HG02571 (cell line): ENCODE results near the gene PRR3.

Experiments used
- ATAC-seq: cut with Tn5 transposase; IDR thresholded peaks from one replicate; pipeline ENCODE4 v1.9.1; 2021; ENCODE audit warnings: mild to moderate bottlenecking, moderate library complexity; ENCODE audit not compliant: unreplicated experiment

The PRR3 gene

DNA sequence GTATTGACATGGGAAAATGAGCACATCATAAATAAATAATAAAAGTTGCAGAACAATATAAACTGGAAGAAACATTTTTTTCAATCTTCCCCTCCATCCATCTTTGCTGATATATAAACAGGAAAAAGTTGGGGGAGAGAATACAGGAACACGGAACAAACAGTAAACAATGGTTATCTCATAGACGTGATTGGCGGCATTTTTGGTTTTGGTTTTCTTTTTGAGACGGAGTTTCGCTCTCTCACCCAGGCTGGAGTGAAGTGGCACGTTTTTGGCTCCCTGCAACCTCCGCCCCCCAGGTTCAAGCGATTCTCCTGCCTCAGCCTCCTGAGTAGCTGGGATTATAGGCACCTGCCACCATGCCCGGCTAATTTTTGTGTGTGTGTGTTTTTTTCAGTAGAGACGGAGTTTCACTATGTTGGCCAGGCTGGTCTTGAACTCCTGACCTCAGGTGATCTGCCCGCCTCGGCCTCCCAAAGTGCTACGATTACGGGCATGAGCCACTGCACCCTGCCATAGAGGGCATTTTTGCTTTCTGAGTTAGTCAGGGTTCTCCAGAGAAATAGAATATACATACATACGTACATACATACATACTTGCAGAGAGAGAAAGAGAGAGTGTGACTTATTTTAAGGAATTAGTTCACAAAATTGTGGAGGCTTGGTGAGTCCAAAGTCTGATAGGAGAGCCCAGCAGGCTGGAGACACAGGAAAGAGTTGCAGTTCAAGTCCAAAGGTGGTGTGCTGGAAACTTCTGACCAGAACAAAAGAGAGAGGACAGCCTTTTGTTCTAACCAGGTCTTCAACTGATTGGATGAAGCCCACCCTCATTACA lies 23.4 kb upstream of the PRR3 start:
- ATAC-seq = no peak

DNA sequence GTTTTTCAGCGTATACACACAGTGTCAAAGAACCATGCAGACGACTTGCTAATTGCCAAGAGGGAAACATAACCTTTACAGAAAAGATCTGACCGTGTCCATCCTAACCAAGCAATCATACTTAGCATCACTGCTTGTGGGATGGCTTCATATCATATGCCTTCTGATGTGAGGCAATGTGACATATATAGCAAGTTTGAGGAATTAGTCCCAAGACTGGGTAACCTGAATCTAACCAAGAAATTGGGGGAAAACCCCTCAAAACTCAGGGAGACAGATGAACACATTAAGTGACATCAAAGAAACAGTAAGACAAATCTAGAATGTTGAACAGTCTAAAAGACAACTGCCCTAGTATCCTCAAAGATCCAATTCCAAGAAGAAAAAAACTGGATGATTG lies 19.2 kb upstream of the PRR3 start:
- ATAC-seq = no peak

DNA sequence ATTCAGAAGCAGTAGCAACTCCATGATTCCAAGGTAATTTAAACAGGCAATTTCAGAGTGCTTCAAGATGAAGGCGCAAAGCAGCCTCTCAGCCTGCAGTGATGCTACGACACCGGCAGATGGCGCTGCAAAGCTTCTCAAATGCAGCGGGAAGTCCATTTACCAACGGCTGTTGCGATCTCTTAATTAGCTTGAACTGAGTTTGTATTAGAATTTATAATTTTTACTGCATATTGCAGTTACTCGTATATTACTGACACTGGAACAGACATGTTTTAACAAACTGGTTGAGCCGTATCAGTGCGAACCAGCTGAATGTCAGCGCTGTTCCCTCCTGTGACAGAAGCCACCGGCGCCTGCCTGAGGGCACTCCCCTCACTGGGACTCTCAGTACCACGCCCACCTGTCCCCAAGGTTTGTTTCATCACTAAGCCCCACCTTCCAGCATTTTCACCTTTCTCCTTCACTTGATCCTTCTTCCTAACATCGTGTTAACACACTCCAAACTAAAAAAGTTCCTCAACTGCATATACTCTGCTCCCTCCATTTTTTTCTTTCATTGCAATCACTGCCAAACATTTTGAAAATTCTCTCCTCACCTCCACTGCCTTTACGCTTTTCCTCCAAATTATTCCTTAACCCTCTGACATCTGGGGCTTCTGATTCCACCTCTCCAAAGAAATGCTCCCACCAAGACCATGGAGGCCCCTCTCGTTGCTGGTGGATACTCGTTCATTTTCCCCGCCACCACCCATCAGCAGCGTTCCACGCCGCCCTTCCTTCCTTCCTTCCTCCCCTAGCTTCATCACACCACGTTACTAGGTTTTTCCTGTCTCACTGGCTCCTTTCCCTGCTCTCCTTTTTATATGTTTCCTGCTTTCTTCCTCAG lies 15.3 kb upstream of the PRR3 start:
- ATAC-seq = no peak

DNA sequence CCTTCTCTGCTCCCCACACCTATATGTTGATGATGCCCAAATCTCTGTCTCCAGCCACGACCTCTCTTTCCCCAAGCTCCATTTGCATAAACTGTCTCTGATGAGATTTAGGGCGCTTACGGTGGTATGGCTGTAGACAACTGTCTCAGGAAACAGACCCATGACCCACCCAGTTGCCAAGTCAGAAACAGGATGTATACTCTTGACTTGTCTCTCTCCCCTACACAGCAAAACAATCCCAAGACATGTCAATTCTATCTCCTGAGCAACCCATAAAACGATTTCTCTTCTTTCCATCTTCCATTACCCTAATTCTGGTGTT lies 14.7 kb upstream of the PRR3 start:
- ATAC-seq = no peak

DNA sequence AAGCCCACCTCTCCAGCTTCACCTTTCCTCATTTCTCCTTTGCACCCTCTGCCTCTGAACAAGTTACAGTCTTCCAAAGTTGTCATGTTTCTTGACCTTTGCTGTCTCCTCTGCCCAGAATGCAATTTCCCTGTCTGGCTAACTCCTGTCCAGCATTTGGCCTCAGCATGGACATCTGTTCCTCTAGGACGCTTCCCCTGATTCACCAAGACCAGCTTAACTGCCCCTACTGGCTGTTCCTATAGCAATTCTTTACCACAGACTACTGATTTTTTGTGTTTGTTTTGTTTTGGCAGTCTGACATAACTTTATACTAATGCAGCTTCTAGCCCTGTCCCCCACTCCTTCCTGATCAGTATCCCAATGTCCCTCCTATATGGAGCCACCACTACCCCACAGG lies 14.2 kb upstream of the PRR3 start:
- no peak for ATAC-seq

DNA sequence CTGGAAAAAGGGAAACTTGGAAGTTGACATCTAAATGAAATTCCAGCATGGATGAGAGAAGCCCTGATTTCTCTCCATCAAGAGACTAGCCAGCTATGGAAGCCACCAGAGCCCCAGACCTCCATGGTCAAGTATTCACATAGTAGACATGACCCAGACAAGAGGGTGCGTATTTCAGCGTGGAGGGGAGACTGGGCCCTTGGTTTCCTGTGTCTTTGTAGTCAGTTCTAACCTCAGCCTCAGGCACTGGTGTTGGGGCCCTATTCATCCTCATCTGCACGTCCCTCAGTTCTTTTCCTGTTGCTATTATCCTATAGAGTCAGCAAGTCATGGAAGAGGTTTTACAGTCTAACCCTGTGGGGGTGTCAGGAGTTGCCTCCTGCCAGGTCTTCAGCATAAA lies 13.3 kb upstream of the PRR3 start:
- ATAC-seq = no peak

DNA sequence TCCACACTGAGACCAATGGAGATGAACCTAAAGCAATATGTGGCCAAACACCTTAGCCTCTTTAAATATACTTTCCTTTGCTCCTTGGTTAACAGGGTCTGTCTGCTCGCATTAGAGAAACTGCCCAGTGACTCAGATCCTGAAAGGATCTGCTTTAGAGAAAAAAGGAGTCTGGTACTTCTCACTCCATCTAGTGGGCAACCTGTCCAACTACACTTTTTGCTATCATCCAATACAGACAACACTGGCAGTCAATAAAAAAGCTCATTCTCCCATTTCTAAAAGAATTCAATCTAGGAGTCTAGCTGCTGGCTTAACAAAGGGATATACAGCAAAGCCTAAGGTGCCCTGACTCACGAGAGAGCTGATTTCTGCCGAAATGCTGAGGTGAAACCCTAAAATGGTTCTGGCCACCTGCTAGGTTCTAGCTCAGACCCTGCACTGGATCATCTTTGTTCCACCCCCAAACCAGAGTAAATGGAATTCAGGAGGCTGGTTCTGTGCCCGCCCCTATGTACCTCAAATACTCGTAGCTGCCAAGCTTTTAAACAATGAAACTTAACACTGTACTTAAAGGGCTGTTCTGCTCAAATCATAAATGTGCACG lies 12.3 kb upstream of the PRR3 start:
- ATAC-seq = no peak

DNA sequence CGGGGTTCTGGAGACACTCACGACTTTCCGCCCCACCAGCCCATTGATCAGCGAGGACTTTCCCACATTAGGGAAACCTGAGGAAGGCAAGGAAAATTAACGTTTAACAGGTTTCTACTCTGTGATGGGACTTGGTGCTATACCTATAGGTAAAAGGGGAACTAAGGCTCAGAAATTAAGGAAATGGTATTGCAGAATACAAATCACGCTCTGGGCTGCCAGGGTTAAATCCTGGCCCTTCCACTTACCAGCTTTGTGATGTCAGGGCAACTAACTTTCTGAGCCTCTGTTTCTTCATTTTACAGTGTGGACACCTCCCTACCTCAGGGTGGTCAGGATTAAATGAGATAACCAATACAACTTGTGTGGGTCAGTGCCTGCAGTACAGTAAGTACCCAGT lies 9.6 kb upstream of the PRR3 start:
- ATAC-seq = no peak

DNA sequence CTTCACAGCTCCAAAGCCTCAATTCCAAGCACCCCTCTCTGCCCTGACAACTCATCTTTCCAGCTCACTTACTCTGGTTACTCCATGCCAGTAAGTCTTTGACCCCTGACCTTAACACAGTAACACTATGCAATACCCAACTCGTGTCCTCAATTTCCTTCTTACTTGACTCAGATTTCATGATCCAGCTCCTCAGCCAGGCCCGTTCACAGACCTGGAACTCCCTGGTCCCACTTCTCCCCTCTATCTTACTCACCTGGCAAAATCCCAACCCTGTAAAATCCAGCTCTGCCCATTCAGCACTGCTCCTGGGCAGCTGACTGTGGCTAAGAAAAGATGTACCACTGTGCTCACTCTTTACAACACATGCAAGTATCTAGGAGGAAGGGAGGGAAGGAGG lies 8.7 kb upstream of the PRR3 start:
- no peak for ATAC-seq

DNA sequence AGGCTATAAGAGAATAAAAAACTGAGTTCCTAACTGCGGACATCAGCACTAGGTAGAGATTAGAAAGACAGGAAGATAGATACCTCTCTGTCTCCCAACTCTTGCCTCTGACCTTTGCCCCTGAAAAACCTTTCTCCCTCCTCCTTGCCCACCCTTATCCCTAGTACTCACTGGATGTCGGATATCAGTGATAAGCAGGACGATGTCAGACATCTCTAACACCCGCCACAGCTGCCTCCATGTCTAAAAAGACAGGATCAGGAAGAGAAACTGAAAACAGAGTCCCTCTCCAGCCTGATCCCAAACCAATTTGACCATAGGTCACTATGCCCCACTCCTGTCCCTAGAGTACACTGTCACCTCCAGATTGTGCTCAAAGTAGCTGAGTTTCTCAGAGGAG lies 2.7 kb upstream of the PRR3 start:
- ATAC-seq = no peak

DNA sequence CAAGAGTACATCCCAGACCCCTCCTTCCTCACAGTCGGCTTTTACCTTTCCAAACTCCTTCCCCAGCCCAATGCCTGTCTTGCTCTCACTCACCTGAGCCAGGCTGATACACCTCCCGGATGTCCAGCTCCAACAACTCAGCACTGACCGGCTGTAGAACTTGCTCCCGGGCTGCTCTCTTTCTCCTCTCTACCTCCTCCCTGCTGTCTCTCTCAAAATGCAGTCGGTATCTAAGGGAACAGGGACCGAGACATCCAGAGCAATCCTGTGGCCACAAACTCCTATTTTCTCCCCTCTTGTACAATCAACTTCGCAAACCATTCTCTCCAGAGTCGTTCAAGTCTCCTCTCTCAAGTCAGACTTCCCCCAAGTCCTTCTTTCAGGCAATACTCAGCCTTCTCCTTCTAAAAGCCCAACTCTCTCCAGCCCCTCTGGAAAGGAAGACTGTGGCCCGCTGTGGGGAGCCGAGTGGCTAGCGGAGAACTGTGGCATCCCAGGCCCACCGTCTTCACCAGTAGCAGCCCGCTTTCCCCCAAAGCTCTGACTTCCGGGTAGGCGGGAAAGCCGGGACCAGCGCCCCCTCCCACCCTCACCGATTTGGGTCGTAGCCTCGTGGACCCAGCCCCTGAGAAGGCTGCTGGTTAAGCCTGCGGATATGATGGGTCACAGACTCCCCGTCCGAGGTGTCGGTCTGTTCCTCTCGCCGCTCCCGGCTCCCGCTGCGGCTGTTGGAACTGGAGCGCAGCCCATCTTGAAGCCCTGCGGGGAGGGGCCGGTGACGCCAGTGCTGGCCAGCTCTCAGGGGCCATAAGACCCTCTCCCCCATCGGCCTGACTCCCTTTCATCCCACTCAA lies 1.9 kb upstream of the PRR3 start:
- no peak for ATAC-seq

DNA sequence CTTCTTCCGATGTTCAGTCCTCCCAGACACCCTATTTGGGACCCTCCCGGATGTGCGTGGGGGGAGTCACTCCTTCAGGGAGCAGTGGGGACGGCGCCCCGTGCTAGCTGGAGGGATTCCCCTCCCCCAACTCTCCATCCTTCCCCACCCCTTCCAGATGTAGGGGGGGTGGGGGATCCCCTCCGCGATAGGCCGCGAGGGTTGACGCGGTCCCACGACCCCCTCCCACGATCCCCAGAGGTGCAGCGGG lies 1.4 kb upstream of the PRR3 start:
- no peak for ATAC-seq

DNA sequence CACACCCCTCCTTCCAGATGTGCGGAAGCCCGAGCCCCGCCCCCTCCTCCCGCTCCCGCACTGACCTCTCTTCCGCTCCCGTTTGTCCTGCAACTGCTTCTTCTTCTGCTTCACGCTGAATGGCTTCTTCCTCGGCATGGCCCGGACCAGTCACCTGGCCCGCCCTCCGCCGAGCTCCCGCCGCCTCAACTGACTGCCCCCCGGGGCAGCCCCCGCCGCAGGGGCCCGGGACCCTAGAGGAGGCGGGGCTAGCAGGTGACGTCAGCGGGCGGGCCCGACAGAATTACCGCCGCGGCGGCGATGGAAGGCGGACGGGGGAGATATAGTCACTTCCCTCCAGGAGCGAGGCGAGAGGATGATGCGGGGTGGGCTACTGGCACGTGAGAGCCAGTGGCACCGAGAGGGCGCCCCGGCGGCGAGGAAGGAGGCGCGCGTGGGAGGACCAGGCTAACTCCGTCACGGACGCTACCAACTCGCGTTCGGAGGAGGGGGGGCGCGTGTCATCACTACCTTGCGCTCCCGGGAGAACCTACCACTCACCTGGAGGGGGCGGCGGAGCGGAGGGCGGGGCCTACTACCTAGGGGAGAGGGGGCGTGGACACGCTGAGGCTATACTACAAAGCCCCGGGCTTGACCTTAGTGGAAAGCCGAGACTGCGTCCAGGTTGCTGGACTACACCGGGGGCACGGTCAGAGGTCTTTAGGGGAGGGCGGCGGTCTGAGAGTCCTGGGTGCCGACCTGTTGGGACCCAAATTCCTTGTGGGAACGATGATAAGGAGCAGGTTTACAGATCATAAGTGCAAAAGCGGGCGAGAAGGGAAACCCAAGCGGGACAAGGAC lies 809 bp upstream of the PRR3 start, which contains the start of gene GNL1:
TSS of gene GNL1 (minus strand) at position 424 of the 840 bp plus-strand sequence. CDS start at position 138, 286 bp downstream.
- peak; percentile 78 for ATAC-seq

DNA sequence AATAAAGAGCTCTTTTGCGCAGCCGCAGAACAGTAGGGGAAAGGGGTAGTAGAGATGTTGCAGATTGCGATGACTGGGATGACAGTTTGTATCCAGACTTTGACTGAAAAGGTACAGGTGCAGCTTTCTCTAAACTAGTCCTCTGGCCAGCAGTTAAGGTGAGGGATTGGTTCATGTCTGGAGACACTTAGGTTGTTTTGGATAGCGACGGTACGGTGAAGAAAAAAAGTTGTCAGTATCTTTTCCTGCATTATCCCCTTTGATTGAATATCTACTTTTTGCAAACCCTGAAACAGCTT lies 537 bp downstream of the PRR3 start:
- no peak for ATAC-seq

DNA sequence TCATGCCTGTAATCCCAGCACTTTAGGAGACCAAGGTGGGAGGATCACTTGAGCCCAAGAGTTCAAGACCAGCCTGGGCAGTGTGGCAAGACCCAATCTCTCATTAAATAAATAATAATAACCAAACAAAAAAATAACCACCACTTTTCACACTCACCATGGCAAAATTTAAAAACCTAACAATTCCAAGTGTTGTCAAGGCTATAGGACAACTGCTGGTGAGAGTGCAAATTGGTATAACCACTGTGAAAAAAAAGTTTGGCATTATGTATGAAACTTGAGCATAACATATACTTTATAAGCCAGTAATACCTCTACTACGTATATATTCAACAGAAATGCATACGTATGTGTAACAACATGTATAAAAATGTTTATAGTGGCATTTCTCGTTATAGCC lies 3.8 kb downstream of the PRR3 start:
- no peak for ATAC-seq

DNA sequence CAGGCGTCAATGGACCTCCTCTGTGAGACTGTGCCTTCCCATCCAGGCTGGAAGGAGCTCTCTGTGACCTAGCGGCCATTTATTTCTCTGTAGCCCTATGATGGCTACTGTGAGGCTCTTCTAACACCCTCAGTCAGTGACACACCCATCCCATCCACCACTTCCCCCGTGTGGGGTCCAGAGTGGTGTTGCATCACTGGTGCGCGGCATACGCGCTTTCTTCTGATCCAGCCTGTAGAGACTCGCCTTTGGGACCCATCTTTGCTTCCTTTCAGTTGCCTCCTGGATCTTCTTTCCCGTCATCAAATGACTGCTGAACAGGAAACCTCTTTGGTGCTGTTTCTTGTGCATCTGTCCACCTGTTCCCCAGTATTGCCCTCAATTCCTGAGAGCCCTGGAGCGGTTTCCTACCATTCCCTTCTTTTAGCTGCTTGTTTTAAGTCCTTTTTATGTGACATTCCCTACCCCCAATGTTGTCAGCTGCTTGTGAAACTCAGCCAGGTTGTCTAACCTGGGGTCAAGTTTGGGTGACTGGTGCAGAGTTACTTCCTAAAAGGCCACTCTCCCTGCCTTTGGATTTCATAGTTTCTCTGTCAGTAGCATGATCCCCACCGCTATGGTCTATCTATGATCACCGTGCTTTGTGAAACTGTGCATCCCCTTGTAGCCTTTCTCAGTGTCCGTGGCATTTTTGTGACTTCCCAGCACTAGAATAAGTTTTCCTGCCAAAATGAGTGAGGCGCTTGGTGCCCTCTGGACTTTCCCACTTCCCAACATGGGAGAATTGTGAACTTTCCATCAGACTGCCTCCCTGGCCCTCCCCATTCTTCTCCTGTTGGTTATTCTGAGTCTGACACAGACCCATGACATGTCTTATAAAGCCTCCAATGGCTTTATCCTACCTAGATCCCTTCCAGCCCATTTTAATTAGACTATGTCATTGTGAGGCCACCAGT lies 5.7 kb downstream of the PRR3 start:
- ATAC-seq = no peak

DNA sequence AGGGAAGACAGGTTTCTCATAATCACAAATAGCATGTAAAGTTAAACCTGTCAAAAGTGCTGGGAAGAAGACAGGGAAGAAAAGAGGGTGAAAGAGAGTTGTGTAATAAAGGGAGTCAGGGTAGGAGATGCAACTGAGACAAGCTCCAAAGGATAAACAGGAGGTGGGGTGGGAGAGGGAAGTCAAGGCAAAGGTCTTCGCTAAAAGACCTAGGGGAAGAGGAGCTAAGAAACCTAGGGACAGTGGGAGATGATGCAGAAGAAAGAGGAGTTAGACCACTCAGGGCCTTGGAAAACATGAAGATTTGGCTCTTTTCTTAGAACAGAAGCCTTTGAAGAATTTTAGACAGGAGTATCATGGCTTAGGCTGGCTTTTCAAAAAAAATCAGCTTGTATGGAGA lies 7.0 kb downstream of the PRR3 start:
- ATAC-seq = no peak

DNA sequence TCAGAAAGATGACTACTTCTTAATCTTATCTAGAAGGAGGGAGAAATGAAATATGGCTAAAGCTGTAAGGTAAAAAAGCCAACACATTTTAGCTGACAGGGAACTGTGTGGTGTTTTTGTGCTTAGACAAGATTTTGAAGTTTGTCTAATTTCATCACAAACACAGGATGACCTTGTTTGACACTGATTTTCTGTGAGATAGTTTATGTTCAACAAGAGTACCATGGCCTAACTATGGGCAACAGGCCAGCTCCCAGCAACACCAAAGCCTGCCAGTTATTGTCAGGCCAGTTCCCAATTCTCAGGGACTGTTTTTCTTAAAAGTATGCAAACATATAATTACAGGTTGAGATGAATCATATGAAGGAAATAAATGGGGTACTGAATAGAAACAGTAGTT lies 8.7 kb downstream of the PRR3 start:
- ATAC-seq = no peak

DNA sequence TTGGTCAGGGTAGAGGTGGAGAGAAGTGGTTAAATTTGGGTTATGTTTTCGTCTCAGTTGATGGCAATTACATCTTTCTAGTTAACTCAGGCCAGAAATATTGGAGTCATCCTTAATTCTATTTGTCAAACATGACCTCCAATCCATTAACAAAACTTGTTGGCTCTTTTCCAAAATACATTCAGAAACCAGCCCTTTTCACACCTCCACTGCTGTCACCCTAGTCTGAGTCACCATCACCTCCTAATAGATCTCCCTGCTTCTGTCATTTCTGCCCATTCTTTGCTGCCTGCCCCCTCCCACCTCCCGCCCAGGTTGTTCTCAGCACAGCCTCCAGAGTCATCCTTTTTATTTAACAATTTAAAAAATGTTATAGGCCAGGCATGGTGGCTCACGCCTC lies 11.2 kb downstream of the PRR3 start:
- no peak for ATAC-seq
